AG10803 (cell line): ENCODE results near the gene NBL1.
"Not testable (repeated sequence)": the region's sequence is repeated elsewhere in the genome, so short reads cannot be mapped to it uniquely, and the experiment has no call there.

ENCODE experiments used
- DNase-seq: peaks from one replicate; pipeline ENCODE4 v3.0.0; 2010; ENCODE audit warnings: low read depth
- H3K4me3 ChIP-seq: 2 replicates; pipeline ENCODE4 v1.5.1; 2011; ENCODE audit warnings: mild to moderate bottlenecking, low read length, control low read depth
- TF ChIP-seq, protein P1 (sequence below): conservative IDR thresholded peaks from 2 replicates; pipeline ENCODE4 v1.5.1; 2011; ENCODE audit warnings: mild to moderate bottlenecking, low read length, control low read depth, inconsistent platforms

The NBL1 gene

GRCh38 chr1:19632211-19632610, 11.9 kb upstream of the NBL1 start:
- TF ChIP-seq, protein P1, sequence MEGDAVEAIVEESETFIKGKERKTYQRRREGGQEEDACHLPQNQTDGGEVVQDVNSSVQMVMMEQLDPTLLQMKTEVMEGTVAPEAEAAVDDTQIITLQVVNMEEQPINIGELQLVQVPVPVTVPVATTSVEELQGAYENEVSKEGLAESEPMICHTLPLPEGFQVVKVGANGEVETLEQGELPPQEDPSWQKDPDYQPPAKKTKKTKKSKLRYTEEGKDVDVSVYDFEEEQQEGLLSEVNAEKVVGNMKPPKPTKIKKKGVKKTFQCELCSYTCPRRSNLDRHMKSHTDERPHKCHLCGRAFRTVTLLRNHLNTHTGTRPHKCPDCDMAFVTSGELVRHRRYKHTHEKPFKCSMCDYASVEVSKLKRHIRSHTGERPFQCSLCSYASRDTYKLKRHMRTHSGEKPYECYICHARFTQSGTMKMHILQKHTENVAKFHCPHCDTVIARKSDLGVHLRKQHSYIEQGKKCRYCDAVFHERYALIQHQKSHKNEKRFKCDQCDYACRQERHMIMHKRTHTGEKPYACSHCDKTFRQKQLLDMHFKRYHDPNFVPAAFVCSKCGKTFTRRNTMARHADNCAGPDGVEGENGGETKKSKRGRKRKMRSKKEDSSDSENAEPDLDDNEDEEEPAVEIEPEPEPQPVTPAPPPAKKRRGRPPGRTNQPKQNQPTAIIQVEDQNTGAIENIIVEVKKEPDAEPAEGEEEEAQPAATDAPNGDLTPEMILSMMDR, result no peak

GRCh38 chr1:19633106-19633505, 11.0 kb upstream of the NBL1 start:
- no peak overlapping the region for H3K4me3 ChIP-seq
- DNase-seq, result no peak
- TF ChIP-seq, protein P1, result no peak

More at GRCh38 chr1:19632211-19632610, 11.9 kb upstream of the NBL1 start:
- no peak overlapping the region for H3K4me3 ChIP-seq
- no peak for DNase-seq

DNA sequence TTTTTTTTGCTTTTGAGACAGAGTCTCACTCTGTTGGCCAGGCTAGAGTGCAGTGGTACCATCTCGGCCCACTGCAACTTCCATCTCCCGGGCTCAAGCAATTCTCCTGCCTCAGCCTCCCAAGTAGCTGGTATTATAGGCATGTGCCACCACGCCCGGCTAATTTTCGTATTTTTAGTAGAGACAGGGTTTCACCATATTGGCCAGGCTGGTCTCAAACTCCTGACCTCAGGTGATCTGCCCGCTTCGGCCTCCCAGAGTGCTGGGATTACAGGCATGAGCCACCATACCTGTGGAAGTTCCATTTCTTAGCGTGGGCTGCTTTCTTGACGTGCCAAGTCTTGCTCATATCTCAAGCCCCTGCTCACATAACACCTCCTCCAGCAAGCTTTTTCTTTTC, 9.0 kb upstream of the NBL1 start:
- H3K4me3 ChIP-seq, DNase-seq: not testable (repeated sequence)

GRCh38 chr1:19635646-19636045, 8.5 kb upstream of the NBL1 start:
- no peak overlapping the region for H3K4me3 ChIP-seq
- TF ChIP-seq, protein P1, result no peak
- DNase-seq, result no peak

GRCh38 chr1:19636065-19636464, 8.0 kb upstream of the NBL1 start:
- DNase-seq, result no peak
- no peak overlapping the region for H3K4me3 ChIP-seq

DNA sequence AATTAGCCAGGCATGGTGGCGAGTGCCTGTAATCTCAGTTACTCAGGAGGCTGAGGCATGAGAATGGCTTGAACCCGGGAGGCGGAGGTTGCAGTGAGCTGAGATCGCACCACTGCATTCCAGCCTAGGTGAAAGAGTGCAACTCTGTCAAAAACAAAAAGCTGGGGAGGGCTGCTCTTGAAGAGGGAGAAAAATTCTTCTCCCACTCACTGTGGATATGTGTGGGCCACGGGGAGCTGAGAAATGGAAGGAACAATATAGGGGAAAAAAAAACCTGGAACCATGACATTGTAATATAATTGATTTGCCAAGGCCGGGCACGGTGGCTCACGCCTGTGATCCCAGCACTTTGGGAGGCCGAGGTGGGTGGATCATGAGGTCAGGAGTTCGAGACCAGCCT, 7.4 kb upstream of the NBL1 start:
- not testable (repeated sequence) for DNase-seq, H3K4me3 ChIP-seq

More at GRCh38 chr1:19636065-19636464, 8.0 kb upstream of the NBL1 start:
- TF ChIP-seq, protein P1, result no peak

GRCh38 chr1:19637606-19638005, 6.5 kb upstream of the NBL1 start:
- DNase-seq, result no peak
- TF ChIP-seq, protein P1, result no peak
- no peak overlapping the region for H3K4me3 ChIP-seq

DNA sequence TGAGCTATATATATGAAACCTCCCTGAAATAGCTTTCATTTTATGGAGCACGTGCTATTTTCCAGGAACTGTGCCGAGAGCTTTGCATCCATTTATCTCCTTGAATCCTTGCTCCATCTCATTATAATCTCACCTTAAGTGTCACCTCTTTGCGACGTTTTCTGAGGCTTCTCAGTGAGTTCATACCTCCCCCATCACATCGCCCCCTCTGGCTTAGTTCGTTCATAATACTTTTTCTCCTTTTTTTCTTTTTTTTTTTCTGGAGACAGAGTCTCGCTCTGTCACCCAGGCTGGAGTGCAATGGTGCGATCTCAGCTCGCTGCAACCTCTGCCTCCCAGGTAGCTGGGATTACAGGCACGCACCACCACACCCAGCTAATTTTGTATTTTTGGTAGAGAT, 4.9 kb upstream of the NBL1 start:
- not testable (repeated sequence) for H3K4me3 ChIP-seq, DNase-seq

GRCh38 chr1:19639999-19640362, 4.1 kb upstream of the NBL1 start:
- no peak overlapping the region for H3K4me3 ChIP-seq
- TF ChIP-seq, protein P1, result no peak
- DNase-seq, result peak; percentile 44
